Activated CD8-positive, alpha-beta T cell treated with anti-CD3 and anti-CD28 coated beads for 36 hours (primary cell): ENCODE data around the gene THRA. TPM values are rescaled to one million over a fixed set of nuclear protein-coding genes. Genes with fewer than 3 reads are reported as not detected.

ENCODE experiments used
- ATAC-seq: fragments of 200-7000 bp; cut with Tn5 transposase; one replicate; pipeline ENCODE4 v1.10.0; 2021; ENCODE audit warnings: mild to moderate bottlenecking, moderate library complexity
- CTCF ChIA-PET: fragments of 350-600 bp; sonication (Branson Sonifier 250); formaldehyde crosslinking; loops from one replicate; lab custom pipeline; 2021; ENCODE audit warnings: antibody characterized with exemption; lab: Charles Lee
- POLR2A ChIA-PET: fragments of 350-600 bp; sonication (Branson Sonifier 250); formaldehyde crosslinking; loops from one replicate; lab custom pipeline; 2021; ENCODE audit warnings: antibody characterized with exemption; lab: Charles Lee
- DNase-seq: peaks from one replicate; pipeline ENCODE4 v3.0.0-alpha.2; 2020
- H3K27ac Mint-ChIP-seq: one replicate; pipeline ENCODE4 v1.8.0; 2021; ENCODE audit warnings: mild to moderate bottlenecking, mixed read lengths
- H3K27me3 Mint-ChIP-seq: one replicate; pipeline ENCODE4 v1.8.0; 2021; ENCODE audit warnings: mixed read lengths
- H3K36me3 Mint-ChIP-seq: one replicate; pipeline ENCODE4 v1.8.0; 2021; ENCODE audit warnings: low read depth, mixed read lengths
- H3K4me1 Mint-ChIP-seq: one replicate; pipeline ENCODE4 v1.8.0; 2021; ENCODE audit warnings: low read depth, mixed read lengths
- H3K4me3 Mint-ChIP-seq: one replicate; pipeline ENCODE4 v1.8.0; 2021; ENCODE audit warnings: mild to moderate bottlenecking, moderate library complexity, mixed read lengths
- H3K9me3 Mint-ChIP-seq: one replicate; pipeline ENCODE4 v1.8.0; 2021; ENCODE audit warnings: mixed read lengths
- CTCF ChIP-seq: fragments of 200-600 bp; IDR thresholded peaks from one replicate; pipeline ENCODE4 v1.8.0; 2022; ENCODE audit warnings: antibody characterized with exemption, mild to moderate bottlenecking
- intact Hi-C: fragments of 100-400 bp; cut with micrococcal nuclease; formaldehyde crosslinking; loops from one replicate; pipeline ENCODE4 v1.10.0; 2022
- total RNA-seq, 2 experiments: library from RNA; stranded (reverse); gene quantifications; one replicate each; pipeline ENCODE4 v1.2.3, GENCODE V29; 2021

The THRA gene
- total RNA-seq, 2 experiments from 2014 or later, result 11.1 to 13.8 TPM

- ChIA-PET CTCF (interaction anchor here (1.6 kb wide), 2 partner anchors 50 to 148 kb away, joined by 3 to 4 read pairs; no protein-coding TSS in a partner anchor), POLR2A (no interaction called here)
- no peak overlapping the region for H3K4me3 Mint-ChIP-seq
- ATAC-seq (no peak), DNase-seq (no peak)
- no peaks in the 10 kb centered on the region for H3K27me3 Mint-ChIP-seq
- H3K27ac Mint-ChIP-seq, result no peak overlapping the region
- intact Hi-C loops, result no loop called here
- peaks cover 11% of the 10 kb centered on the region for H3K36me3 Mint-ChIP-seq
- H3K9me3 Mint-ChIP-seq, result no peaks in the 10 kb centered on the region
- no peak for TF ChIP-seq CTCF
- H3K4me1 Mint-ChIP-seq, result no peaks in the 10 kb centered on the region
Measured at GRCh38 chr17:40020146-40020545, 42.6 kb upstream of the THRA start.

- ChIA-PET CTCF (interaction anchor here (0.8 to 1.6 kb wide), 7 partner anchors 8 to 147 kb away, joined by 3 to 5 read pairs (median 4); no protein-coding TSS in a partner anchor), POLR2A (interaction anchor here (0.5 to 0.9 kb wide), 2 partner anchors 25 to 198 kb away, joined by 4 read pairs; partner anchors contain the start of gene WIPF2)
- ATAC-seq (no peak), DNase-seq (no peak)
- H3K4me1 Mint-ChIP-seq, result peaks cover 9% of the 10 kb centered on the region
- no peaks in the 10 kb centered on the region for H3K27me3 Mint-ChIP-seq
- H3K4me3 Mint-ChIP-seq, result no peak overlapping the region
- no peak for TF ChIP-seq CTCF
- H3K9me3 Mint-ChIP-seq, result no peaks in the 10 kb centered on the region
- H3K36me3 Mint-ChIP-seq, result peaks cover 25% of the 10 kb centered on the region
- intact Hi-C loops, result no loop called here
- H3K27ac Mint-ChIP-seq, result peak overlapping the region; percentile 52
Measured at GRCh38 chr17:40021451-40021971, 41.3 kb upstream of the THRA start.

- Mint-ChIP-seq H3K27ac (no peak overlapping the region), H3K36me3 (peaks cover 32% of the 10 kb centered on the region), H3K4me3 (no peak overlapping the region), H3K27me3 (no peaks in the 10 kb centered on the region), H3K9me3 (no peaks in the 10 kb centered on the region), H3K4me1 (peaks cover 16% of the 10 kb centered on the region)
- intact Hi-C loops, result no loop called here
- POLR2A ChIA-PET, result no interaction called here
- DNase-seq (no peak), ATAC-seq (no peak)
- TF ChIP-seq CTCF, result no peak
- CTCF ChIA-PET, result interaction anchor here (0.7 to 1.5 kb wide), 2 partner anchors 36 to 64 kb away, joined by 3 read pairs; no protein-coding TSS in a partner anchor
Measured at GRCh38 chr17:40022497-40022896, 40.3 kb upstream of the THRA start.

GRCh38 chr17:40022961-40023541 is 39.7 kb upstream of the THRA start:
- peaks cover 16% of the 10 kb centered on the region for H3K4me1 Mint-ChIP-seq
- POLR2A ChIA-PET, result no interaction called here
- no peak overlapping the region for H3K4me3 Mint-ChIP-seq
- ATAC-seq (no peak), DNase-seq (no peak)
- CTCF ChIA-PET, result interaction anchor here (1.5 kb wide), 1 partner anchor 63 kb away, joined by 3 read pairs; no protein-coding TSS in a partner anchor
- H3K36me3 Mint-ChIP-seq, result peaks cover 32% of the 10 kb centered on the region
- H3K27me3 Mint-ChIP-seq, result no peaks in the 10 kb centered on the region
- TF ChIP-seq CTCF, result no peak
- intact Hi-C loops, result no loop called here
- H3K27ac Mint-ChIP-seq, result no peak overlapping the region
- H3K9me3 Mint-ChIP-seq, result no peaks in the 10 kb centered on the region

GRCh38 chr17:40023590-40024292 is 39.0 kb upstream of the THRA start:
- no peak for TF ChIP-seq CTCF
- H3K4me3 Mint-ChIP-seq, result no peak overlapping the region
- H3K9me3 Mint-ChIP-seq, result no peaks in the 10 kb centered on the region
- no peak overlapping the region for H3K27ac Mint-ChIP-seq
- DNase-seq, result no peak
- H3K4me1 Mint-ChIP-seq, result peaks cover 16% of the 10 kb centered on the region
- ChIA-PET CTCF (interaction anchor here (1.9 to 4.9 kb wide), 3 partner anchors 9 to 402 kb away, joined by 8 to 79 read pairs (median 57); partner anchors contain the start of gene CSF3), POLR2A (no interaction called here)
- H3K36me3 Mint-ChIP-seq, result peaks cover 35% of the 10 kb centered on the region
- intact Hi-C loops, result no loop called here
- H3K27me3 Mint-ChIP-seq, result no peaks in the 10 kb centered on the region
- ATAC-seq, result no peak
